Heart left ventricle (tissue), 16 donors: ENCODE data around the gene GGTA1. TPM values are rescaled to one million over a fixed set of nuclear protein-coding genes. Genes with fewer than 3 reads are reported as not detected.

Source experiments
- ATAC-seq, 4 donors: fragments of 200-7000 bp; cut with Tn5 transposase; one replicate each; pipeline ENCODE4 v1.9.1; 2020 to 2022; ENCODE audit warnings: moderate library complexity in 4 of 4, mild to moderate bottlenecking in 3 of 4, moderate number of reproducible peaks in 1 of 4
- DNase-seq, 5 donors: peaks; one replicate each; pipeline ENCODE4 v3.0.0-alpha.2; 2020
- H3K27ac ChIP-seq, 12 donors: fragments of 200-600 bp; sonication (generic) in 4 of 12; one replicate each; pipeline versions ENCODE4 v1.5.0 to v1.8.0; 2016 to 2022; ENCODE audit warnings: mild to moderate bottlenecking in 2 of 12
- H3K27me3 ChIP-seq, 9 donors: fragments of 200-600 bp; sonication (generic) in 2 of 9; one replicate each; pipeline versions ENCODE4 v1.5.1 to v1.8.0; 2016 to 2022; ENCODE audit warnings: mild to moderate bottlenecking in 3 of 9
- H3K36me3 ChIP-seq, 9 donors: fragments of 200-600 bp; sonication (generic) in 2 of 9; one replicate each; pipeline versions ENCODE4 v1.5.0 to v1.8.0; 2018 to 2022; ENCODE audit warnings: mild to moderate bottlenecking in 2 of 9
- H3K4me1 ChIP-seq, 12 donors: fragments of 200-600 bp; sonication (generic) in 4 of 12; one replicate each; pipeline versions ENCODE4 v1.5.0 to v1.8.0; 2016 to 2022; ENCODE audit warnings: mild to moderate bottlenecking in 3 of 12
- H3K4me3 ChIP-seq, 12 donors: fragments of 200-600 bp; sonication (generic) in 4 of 12; one replicate each; pipeline versions ENCODE4 v1.5.0 to v1.8.0; 2017 to 2022; ENCODE audit warnings: mild to moderate bottlenecking in 9 of 12, moderate library complexity in 4 of 12
- H3K9me3 ChIP-seq, 12 donors: fragments of 200-600 bp; sonication (generic) in 4 of 12; one replicate each; pipeline versions ENCODE4 v1.5.0 to v1.8.0; 2016 to 2022; ENCODE audit warnings: mild to moderate bottlenecking in 1 of 12
- POLR2A ChIP-seq, 2 donors: fragments of 450-650 bp; IDR thresholded peaks; one replicate each; pipeline ENCODE4 v1.6.1; 2017; ENCODE audit warnings: antibody characterized with exemption in 2 of 2, mild to moderate bottlenecking in 2 of 2, moderate library complexity in 2 of 2
- WGBS, 4 donors: extraction: QIAGEN DNeasy Blood & Tissue Kit in 2 of 4; methylation state at CpG; one replicate each; pipeline versions ENCODE4 v1.1.5 to v1.1.7; 2013 to 2018; 5-methylcytosine and 5-hydroxymethylcytosine counted together
- intact Hi-C, 10 donors: fragments of 100-400 bp; cut with DNase I; formaldehyde crosslinking; loops; one replicate each; pipeline versions ENCODE4 v1.11.1 to v1.14.2; 2022
- long read RNA-seq, 3 donors: library from polyadenylated mRNA; unstranded; transcript quantifications; one replicate each; pipeline ENCODE4 v2.0.0, GENCODE V29; 2020 to 2021
- polyA plus RNA-seq, 2 donors: library from polyadenylated mRNA; stranded (reverse); fragments of 200-250 nt; gene quantifications; one replicate each; pipeline ENCODE4 v1.2.3, GENCODE V29; 2013
- total RNA-seq, 9 donors: library from RNA; depleted of rRNA in 2 of 9; stranded (reverse); fragments of >200 nt in 2 of 9; fragmentation: NEBNext Ultra II Directional in 3 of 9; extraction: Animal tissue kit (Norgen Biotek cat#: 25700) in 3 of 9; gene quantifications; one replicate each; pipeline versions ENCODE4 v1.1.0 to v1.2.4, GENCODE V29; 2016 to 2023
- TF ChIP-seq, protein P1 (sequence below), 12 donors: fragments of 200-600 bp; sonication (generic) in 4 of 12; IDR thresholded peaks; one replicate each; pipeline versions ENCODE4 v1.5.0 to v1.8.0; 2018 to 2022; ENCODE audit warnings: antibody characterized with exemption in 12 of 12, mild to moderate bottlenecking in 5 of 12
- donor health status: ischemic (EF 13 %, LVEDD 7.1; RV severe dilation, severe dysfunction).
- donor health status: healthy with polysubstance abuse.
- donor health status: DM: no; HTN: yes; CAD: no.
- donor health status: DM: no; HTN: no; CAD: no.
- donor health status: ischemic (EF 25% LVEDD 6.9; RV normal size, moderate dysfunction).
- donor health status: ischemic (EF 25% LVEDD 5.7; RV mildly dilated, moderate dysfunction).
- donor health status: healthy.
- donor health status: DM: yes; HTN: yes; CAD: no.
- donor health status: ischemic (EF 35%, LVEDD 5.7; RV mildly dilated, moderate dysfunction).
- donor health status: nonischemic (EF 11% LVEDD 7.7; RV severe dilation, severe dysfunction).
- donor health status: DM: yes; HTN: yes; CAD: no.
- donor health status: PGD.
- donor health status: ischemic (EF 29% LVEDD 5.4; RV normal size, mild dysfunction).
- donor health status: nonischemic (EF 23%, LVEDD 6.1; RV moderate dilation, normal function).

The GGTA1 gene
- 10 to 100 TPM in 4 of 9 donors, 1 to 10 TPM in 5; 1.9 to 47.7 (median 8.0) TPM for total RNA-seq
- 10 to 100 TPM in 1 of 2 donors, 1 to 10 TPM in 1; 1.8 to 23.9 TPM for polyA plus RNA-seq
- long read RNA-seq, donor 1, transcript GGTA1P-203 (6 exons, 1,487 nt) = major isoform, 8 of 10 reads
- long read RNA-seq, donor 1, partial matches to known transcripts = 1 of 10 reads
- long read RNA-seq, donor 1, other reads (novel, unspliced or antisense) = 1 of 10 reads
- long read RNA-seq, donor 2, transcript GGTA1P-203 (6 exons, 1,487 nt) = major isoform, 7 of 8 reads
- long read RNA-seq, donor 2, partial matches to known transcripts = 0 of 8 reads
- long read RNA-seq, donor 2, other reads (novel, unspliced or antisense) = 1 of 8 reads
- long read RNA-seq, donor 3, partial matches to known transcripts = 0 of 3 reads
- long read RNA-seq, donor 3, other reads (novel, unspliced or antisense) = 2 of 3 reads

GRCh38 chr9:121499427-121500164 lies at the start of gene GGTA1:
Gene GGTA1, minus strand, starts transcription at chr9:121499844. Its CDS starts 31,922 bp downstream, at chr9:121467922.
- TF ChIP-seq POLR2A (IDR thresholded peaks at IDR 0.05) = peak in 1 of 2 donors; percentile 36
- TF ChIP-seq, protein P1, sequence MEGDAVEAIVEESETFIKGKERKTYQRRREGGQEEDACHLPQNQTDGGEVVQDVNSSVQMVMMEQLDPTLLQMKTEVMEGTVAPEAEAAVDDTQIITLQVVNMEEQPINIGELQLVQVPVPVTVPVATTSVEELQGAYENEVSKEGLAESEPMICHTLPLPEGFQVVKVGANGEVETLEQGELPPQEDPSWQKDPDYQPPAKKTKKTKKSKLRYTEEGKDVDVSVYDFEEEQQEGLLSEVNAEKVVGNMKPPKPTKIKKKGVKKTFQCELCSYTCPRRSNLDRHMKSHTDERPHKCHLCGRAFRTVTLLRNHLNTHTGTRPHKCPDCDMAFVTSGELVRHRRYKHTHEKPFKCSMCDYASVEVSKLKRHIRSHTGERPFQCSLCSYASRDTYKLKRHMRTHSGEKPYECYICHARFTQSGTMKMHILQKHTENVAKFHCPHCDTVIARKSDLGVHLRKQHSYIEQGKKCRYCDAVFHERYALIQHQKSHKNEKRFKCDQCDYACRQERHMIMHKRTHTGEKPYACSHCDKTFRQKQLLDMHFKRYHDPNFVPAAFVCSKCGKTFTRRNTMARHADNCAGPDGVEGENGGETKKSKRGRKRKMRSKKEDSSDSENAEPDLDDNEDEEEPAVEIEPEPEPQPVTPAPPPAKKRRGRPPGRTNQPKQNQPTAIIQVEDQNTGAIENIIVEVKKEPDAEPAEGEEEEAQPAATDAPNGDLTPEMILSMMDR (IDR thresholded peaks at IDR 0.05) = peak in 2 of 12 donors; percentile 5 to 6
- Histone ChIP-seq H3K9me3 (peaks cover 0 to 6% (median 0%) of the 10 kb centered on the region in 12 donors), H3K4me3 (peak within 1 kb of the TSS; percentile 38 to 85 (median 69)), H3K36me3 (no peaks in the 10 kb centered on the region), H3K27me3 (peaks cover 0 to 3% (median 0%) of the 10 kb centered on the region in 9 donors), H3K27ac (peak within 1 kb of the TSS; percentile 62 to 95 (median 85)), H3K4me1 (peaks cover 0 to 52% (median 18%) of the 10 kb centered on the region in 12 donors)
- peak; percentile 72 to 88 (median 80) for DNase-seq
- intact Hi-C loops = loop anchor here (1.0 to 5.0 kb wide), 8 partner anchors 29 to 38 kb away; no protein-coding TSS in a partner anchor
- peak; percentile 43 to 88 (median 80) for ATAC-seq
- WGBS, 4 donors = 0% methylated on average over 27 to 72 of the region's 72 CpGs

DNA sequence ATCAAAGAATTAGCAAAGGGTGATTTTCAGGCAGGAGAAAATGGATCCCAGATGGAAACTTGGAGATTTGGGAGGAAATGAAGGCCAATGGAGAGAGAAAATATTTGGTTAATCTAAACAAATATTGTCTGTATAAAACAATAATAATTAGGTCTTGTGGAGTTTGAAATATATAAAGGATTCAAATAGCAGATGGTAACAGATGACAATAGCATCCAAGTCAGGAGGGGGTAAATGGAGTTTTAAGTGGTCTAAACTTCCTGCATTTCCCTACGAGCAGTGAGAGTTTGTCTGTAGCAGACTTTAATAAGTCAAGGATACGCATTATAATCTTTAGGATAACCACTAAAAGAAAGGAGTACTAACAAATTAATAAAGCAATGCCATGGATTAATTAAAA lies 49.0 kb upstream of the GGTA1 start:
- Histone ChIP-seq H3K36me3 (no peaks in the 10 kb centered on the region), H3K9me3 (no peaks in the 10 kb centered on the region), H3K27ac (no peak overlapping the region), H3K27me3 (no peaks in the 10 kb centered on the region), H3K4me1 (peaks cover 0 to 21% (median 15%) of the 10 kb centered on the region in 12 donors), H3K4me3 (no peak overlapping the region)
- intact Hi-C loops = loop anchor here in 9 of 10 donors (2.0 to 10.0 kb wide), 12 partner anchors 74 to 796 kb away; partner anchors contain the start of gene TTLL11 (in 3 of the 9)
- TF ChIP-seq POLR2A (IDR thresholded peaks at IDR 0.05) = no peak
- no peak for ATAC-seq
- no peak for DNase-seq
- 86 to 96% (median 91%) methylated on average over 2 of the region's 2 CpGs for WGBS, 4 donors

DNA sequence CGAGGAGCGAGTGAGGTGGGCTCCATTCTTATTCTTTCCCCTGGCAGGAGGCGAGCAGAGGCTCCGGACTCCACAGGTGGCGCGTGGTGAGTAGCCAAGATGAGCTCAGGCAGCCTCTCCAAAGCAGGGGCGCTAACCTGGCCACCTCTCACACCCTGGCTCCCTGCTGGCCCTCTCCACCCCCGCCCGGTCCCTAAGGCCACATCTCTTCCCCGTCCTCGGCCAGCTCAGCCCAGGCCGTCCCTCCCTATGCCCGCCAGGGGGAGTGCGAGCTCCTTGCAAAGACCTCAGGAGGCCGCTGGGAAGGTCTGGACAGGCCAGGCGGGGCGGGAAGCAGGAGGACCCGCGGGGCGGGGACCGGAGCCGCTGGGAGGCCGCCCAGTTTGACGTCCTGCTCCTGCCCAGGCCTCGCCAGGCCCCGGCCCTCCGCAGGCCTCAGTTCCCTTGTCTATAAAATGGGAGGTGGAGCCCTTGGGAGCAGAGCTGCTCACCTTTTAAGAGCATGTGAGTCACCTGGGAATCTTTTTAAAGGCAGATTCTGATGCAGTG lies 46.3 kb upstream of the GGTA1 start:
- Histone ChIP-seq H3K36me3 (no peaks in the 10 kb centered on the region), H3K9me3 (no peaks in the 10 kb centered on the region), H3K4me1 (peaks cover 0 to 25% (median 15%) of the 10 kb centered on the region in 12 donors), H3K27ac (peak overlapping the region in 4 of 12 donors; percentile 32 to 62 (median 50)), H3K27me3 (no peaks in the 10 kb centered on the region), H3K4me3 (peak overlapping the region in 10 of 12 donors; percentile 15 to 48 (median 24))
- 0 to 3% (median 3%) methylated on average over 16 to 27 of the region's 27 CpGs for WGBS, 4 donors
- TF ChIP-seq, protein P1 (IDR thresholded peaks at IDR 0.05) = peak; percentile 91 to 98 (median 96)
- peak in 1 of 2 donors; percentile 23 for TF ChIP-seq POLR2A (IDR thresholded peaks at IDR 0.05)
- ATAC-seq (peak; percentile 88 to 93 (median 92)), DNase-seq (peak; percentile 95 to 99 (median 98))
- intact Hi-C loops = loop anchor here in 9 of 10 donors (1.0 to 10.0 kb wide), 17 partner anchors 76 to 799 kb away; partner anchors contain the start of gene TTLL11 (in 3 of the 9)

- intact Hi-C loops = loop anchor here in 9 of 10 donors (2.0 to 10.0 kb wide), 12 partner anchors 77 to 799 kb away; partner anchors contain the start of gene TTLL11 (in 3 of the 9)
- ATAC-seq (peak in 1 of 4 donors; percentile 1), DNase-seq (peak in 1 of 5 donors; percentile 24)
- TF ChIP-seq, protein P1 (IDR thresholded peaks at IDR 0.05) = no peak
- no peak for TF ChIP-seq POLR2A (IDR thresholded peaks at IDR 0.05)
- H3K9me3 ChIP-seq = no peaks in the 10 kb centered on the region
- H3K4me1 ChIP-seq = peaks cover 0 to 19% (median 11%) of the 10 kb centered on the region in 12 donors
- peak overlapping the region in 1 of 12 donors; percentile 62 for H3K27ac ChIP-seq
- no peaks in the 10 kb centered on the region for H3K36me3 ChIP-seq
- 47 to 64% (median 56%) methylated on average over 13 to 33 of the region's 33 CpGs for WGBS, 4 donors
- H3K27me3 ChIP-seq = no peaks in the 10 kb centered on the region
- peak overlapping the region in 2 of 12 donors; percentile 21 to 28 for H3K4me3 ChIP-seq
Observed at GRCh38 chr9:121545150-121545874, 45.7 kb upstream of the GGTA1 start.
